Measurements from ENCODE around the gene DHODH.

Gene DHODH

GRCh38 chr16:72029567-72030271 is 21.2 kb downstream of the DHODH start:
- no peaks in the 10 kb centered on the region for H3K79me2 ChIP-seq (ENCODE audit: low read length)
- H3K36me3 ChIP-seq (replicated peaks; ENCODE audit: low read depth, low read length): peaks cover 14% of the 10 kb centered on the region
- no peaks in the 10 kb centered on the region for H3K9me3 ChIP-seq (ENCODE audit: insufficient read depth, low read length)
- H3K27me3 ChIP-seq (ENCODE audit: low read depth, low read length): no peaks in the 10 kb centered on the region
- TF ChIP-seq CTCF (IDR thresholded peaks at IDR 0.05; ENCODE audit: low read depth, low read length): no peak
- TF ChIP-seq EZH2phosphoT487 (IDR thresholded peaks at IDR 0.05; ENCODE audit: low read depth): no peak
- no peaks in the 10 kb centered on the region for H3K4me1 ChIP-seq (ENCODE audit: low read length)
- no peak overlapping the region for H3K4me2 ChIP-seq (ENCODE audit: low read length)
- H3K27ac ChIP-seq (ENCODE audit: low read length): no peak overlapping the region
- no peak overlapping the region for H3K4me3 ChIP-seq (ENCODE audit: low read length)
- no peak overlapping the region for H2AFZ ChIP-seq (ENCODE audit: low read depth, low read length)
- no peak overlapping the region for H3K9ac ChIP-seq (ENCODE audit: low read length)
- H4K20me1 ChIP-seq (ENCODE audit: insufficient read depth, low read length): no peaks in the 10 kb centered on the region

- Histone ChIP-seq H3K9me3 (ENCODE audit: insufficient read depth, low read length) (no peaks in the 10 kb centered on the region), H4K20me1 (ENCODE audit: insufficient read depth, low read length) (no peaks in the 10 kb centered on the region), H3K27ac (ENCODE audit: low read length) (no peak overlapping the region), H3K79me2 (ENCODE audit: low read length) (no peaks in the 10 kb centered on the region), H3K4me2 (ENCODE audit: low read length) (no peak overlapping the region), H3K4me3 (ENCODE audit: low read length) (no peak overlapping the region), H3K36me3 (replicated peaks; ENCODE audit: low read depth, low read length) (no peaks in the 10 kb centered on the region), H3K27me3 (ENCODE audit: low read depth, low read length) (no peaks in the 10 kb centered on the region), H2AFZ (ENCODE audit: low read depth, low read length) (no peak overlapping the region), H3K9ac (ENCODE audit: low read length) (no peak overlapping the region), H3K4me1 (ENCODE audit: low read length) (no peaks in the 10 kb centered on the region)
- TF ChIP-seq CTCF (IDR thresholded peaks at IDR 0.05; ENCODE audit: low read depth, low read length): no peak
- TF ChIP-seq EZH2phosphoT487 (IDR thresholded peaks at IDR 0.05; ENCODE audit: low read depth): no peak
Observed at GRCh38 chr16:72033437-72033836, 24.9 kb downstream of the DHODH start.

GRCh38 chr16:72036098-72036497 is 27.6 kb downstream of the DHODH start:
- no peak for TF ChIP-seq CTCF (IDR thresholded peaks at IDR 0.05; ENCODE audit: low read depth, low read length)
- TF ChIP-seq EZH2phosphoT487 (IDR thresholded peaks at IDR 0.05; ENCODE audit: low read depth): no peak
- no peaks in the 10 kb centered on the region for H3K9me3 ChIP-seq (ENCODE audit: insufficient read depth, low read length)
- no peak overlapping the region for H3K4me2 ChIP-seq (ENCODE audit: low read length)
- no peak overlapping the region for H3K4me3 ChIP-seq (ENCODE audit: low read length)
- no peaks in the 10 kb centered on the region for H3K4me1 ChIP-seq (ENCODE audit: low read length)
- H3K36me3 ChIP-seq (replicated peaks; ENCODE audit: low read depth, low read length): no peaks in the 10 kb centered on the region
- H3K79me2 ChIP-seq (ENCODE audit: low read length): no peaks in the 10 kb centered on the region
- no peak overlapping the region for H3K27ac ChIP-seq (ENCODE audit: low read length)
- H2AFZ ChIP-seq (ENCODE audit: low read depth, low read length): no peak overlapping the region
- H4K20me1 ChIP-seq (ENCODE audit: insufficient read depth, low read length): no peaks in the 10 kb centered on the region
- no peaks in the 10 kb centered on the region for H3K27me3 ChIP-seq (ENCODE audit: low read depth, low read length)
- no peak overlapping the region for H3K9ac ChIP-seq (ENCODE audit: low read length)

GRCh38 chr16:72042157-72042660 is 33.7 kb downstream of the DHODH start:
- H3K27ac ChIP-seq (ENCODE audit: low read length): no peak overlapping the region
- no peaks in the 10 kb centered on the region for H3K79me2 ChIP-seq (ENCODE audit: low read length)
- H3K4me3 ChIP-seq (ENCODE audit: low read length): no peak overlapping the region
- TF ChIP-seq CTCF (IDR thresholded peaks at IDR 0.05; ENCODE audit: low read depth, low read length): no peak
- no peak for TF ChIP-seq EZH2phosphoT487 (IDR thresholded peaks at IDR 0.05; ENCODE audit: low read depth)
- no peaks in the 10 kb centered on the region for H3K27me3 ChIP-seq (ENCODE audit: low read depth, low read length)
- peaks cover 2% of the 10 kb centered on the region for H3K36me3 ChIP-seq (replicated peaks; ENCODE audit: low read depth, low read length)
- H3K9ac ChIP-seq (ENCODE audit: low read length): no peak overlapping the region
- no peak overlapping the region for H3K4me2 ChIP-seq (ENCODE audit: low read length)
- H3K4me1 ChIP-seq (ENCODE audit: low read length): no peaks in the 10 kb centered on the region
- H2AFZ ChIP-seq (ENCODE audit: low read depth, low read length): no peak overlapping the region
- no peaks in the 10 kb centered on the region for H3K9me3 ChIP-seq (ENCODE audit: insufficient read depth, low read length)
- no peaks in the 10 kb centered on the region for H4K20me1 ChIP-seq (ENCODE audit: insufficient read depth, low read length)

All from OCI-LY3 (cell line).